HTERT RPE-1 (cell line): Measurements from ENCODE around the gene STK24.
"Not testable (repeated sequence)": the region's sequence is repeated elsewhere in the genome, so short reads cannot be mapped to it uniquely, and the experiment has no call there.

Experiments used
- in situ Hi-C: fragments of 300-500 bp; cut with MboI; formaldehyde crosslinking; loops from 4 replicates; pipeline ENCODE4 v1.14.3; 2020; ENCODE audit warnings: low sequenced_read_pairs

The STK24 gene

DNA sequence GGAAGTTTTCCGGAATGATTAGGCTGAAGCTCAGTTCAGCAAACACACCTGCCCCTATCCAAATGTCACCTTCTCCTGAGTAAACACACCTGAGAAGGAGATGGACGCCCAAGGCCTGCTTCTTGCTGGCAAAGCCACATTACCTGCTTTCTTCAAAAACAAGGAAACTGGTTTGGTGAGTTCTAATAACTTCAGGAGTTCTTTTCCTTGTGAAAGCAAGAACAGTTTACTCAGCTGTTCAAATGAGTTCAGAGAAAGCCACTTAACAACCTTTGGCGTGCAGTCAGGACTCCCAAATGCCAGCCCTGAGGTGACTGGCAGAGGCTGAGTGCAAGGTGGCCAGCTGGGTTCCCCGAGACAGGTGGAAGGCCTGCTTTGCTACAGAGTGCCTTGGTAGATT, 160.5 kb downstream of the STK24 start:
- in situ Hi-C loops = no loop called here

- in situ Hi-C loops = no loop called here
Measured at GRCh38 chr13:98415326-98416070, 161.4 kb downstream of the STK24 start.

DNA sequence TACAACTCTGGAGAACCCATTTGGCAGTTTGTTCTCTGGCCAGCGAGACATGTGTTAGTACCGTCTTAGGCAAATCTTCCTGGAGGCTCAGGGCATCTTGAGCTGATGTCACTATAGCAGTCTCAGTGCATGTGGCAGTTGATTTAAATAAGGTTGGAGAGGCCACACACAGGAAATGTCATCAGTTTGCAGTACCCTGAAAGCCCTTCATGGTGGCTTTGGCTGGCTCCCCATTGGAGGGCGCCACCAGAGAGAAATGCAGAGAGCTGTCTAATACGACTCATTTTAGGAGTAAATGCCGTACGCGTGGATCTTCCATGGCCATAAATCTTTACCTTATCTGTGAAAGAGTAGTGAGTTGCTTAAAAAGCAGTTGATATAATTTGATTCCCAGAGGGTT, 163.1 kb downstream of the STK24 start:
- in situ Hi-C loops = no loop called here

DNA sequence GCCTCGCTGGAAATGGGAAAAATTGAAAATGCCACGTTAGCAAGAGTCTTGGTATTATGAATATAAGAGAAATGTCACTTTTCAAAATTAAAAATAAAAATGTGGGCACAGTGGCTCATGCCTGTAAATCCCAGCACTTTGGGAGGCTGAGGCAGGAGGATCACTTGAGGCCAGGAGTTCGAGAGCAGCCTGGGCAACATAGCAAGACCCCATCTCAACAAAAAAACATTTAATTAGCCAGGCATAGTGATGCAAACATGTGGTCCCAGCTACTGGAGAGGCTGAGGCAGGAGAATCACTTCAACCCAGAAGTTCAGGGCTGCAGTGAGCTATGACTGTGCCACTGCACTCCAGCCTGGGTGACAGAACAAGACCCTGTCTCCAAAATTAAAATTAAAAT, 163.6 kb downstream of the STK24 start:
- in situ Hi-C loops = not testable (repeated sequence)

DNA sequence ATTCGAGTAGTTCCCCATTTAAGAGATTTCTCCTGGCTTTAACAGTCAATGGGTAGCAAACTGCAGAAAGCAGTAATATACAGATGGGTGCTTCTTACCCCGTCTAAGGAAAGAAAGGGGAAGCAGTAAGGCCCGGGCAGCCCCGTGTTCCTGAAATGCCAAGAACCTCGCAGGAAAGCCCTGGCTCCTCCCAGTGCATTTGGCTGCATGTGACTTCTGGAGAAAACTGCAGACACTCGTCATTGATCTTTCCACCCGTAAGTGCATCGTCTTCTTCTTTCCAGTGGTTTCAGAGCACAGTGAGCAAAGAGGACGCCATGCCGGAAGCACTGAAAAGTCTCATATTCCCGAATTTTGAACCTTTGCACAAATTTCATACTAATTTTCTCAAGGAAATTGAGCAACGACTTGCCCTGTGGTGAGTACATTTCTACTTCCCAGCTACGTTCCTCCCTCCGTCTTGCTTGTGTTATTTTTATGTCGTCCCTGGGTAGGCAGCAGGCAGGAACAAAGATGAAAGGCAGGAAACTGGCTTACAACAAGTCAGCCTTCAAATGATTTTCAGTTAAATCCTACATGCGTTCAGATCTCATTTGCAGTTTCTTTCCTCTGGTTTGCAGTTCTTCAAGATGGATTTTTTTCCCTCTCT, 165.2 kb downstream of the STK24 start:
- in situ Hi-C loops = no loop called here

DNA sequence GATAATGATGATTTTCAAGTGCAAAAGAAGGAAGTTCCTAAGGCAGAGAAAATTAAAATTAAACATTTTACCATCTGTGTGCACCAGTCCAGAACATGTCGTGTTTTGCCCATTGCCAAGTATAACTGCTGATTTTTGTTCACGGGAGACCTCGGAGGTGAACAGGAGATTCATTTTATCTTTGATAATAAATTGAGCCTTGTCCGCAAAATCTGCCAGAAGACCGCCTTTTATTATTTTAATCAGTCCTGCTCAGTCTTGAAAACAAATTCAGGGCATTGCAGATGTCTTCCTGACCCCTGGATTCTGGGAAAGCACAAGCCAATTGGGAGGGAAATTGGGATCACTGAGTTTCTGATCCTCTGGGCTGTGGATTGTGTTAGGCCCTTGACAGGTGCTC, 165.9 kb downstream of the STK24 start:
- in situ Hi-C loops = no loop called here

- in situ Hi-C loops = no loop called here
Measured at GRCh38 chr13:98410612-98411011, 166.3 kb downstream of the STK24 start.

GRCh38 chr13:98409281-98409680, 167.6 kb downstream of the STK24 start:
- in situ Hi-C loops = no loop called here

- in situ Hi-C loops = no loop called here
Measured at GRCh38 chr13:98407575-98407974, 169.3 kb downstream of the STK24 start.

GRCh38 chr13:98406971-98407370, 169.9 kb downstream of the STK24 start:
- in situ Hi-C loops = no loop called here

GRCh38 chr13:98406427-98406826, 170.5 kb downstream of the STK24 start:
- in situ Hi-C loops = no loop called here

- in situ Hi-C loops = no loop called here
Measured at GRCh38 chr13:98405690-98406344, 171.1 kb downstream of the STK24 start.

- in situ Hi-C loops = no loop called here
Measured at GRCh38 chr13:98405107-98405571, 171.8 kb downstream of the STK24 start.

DNA sequence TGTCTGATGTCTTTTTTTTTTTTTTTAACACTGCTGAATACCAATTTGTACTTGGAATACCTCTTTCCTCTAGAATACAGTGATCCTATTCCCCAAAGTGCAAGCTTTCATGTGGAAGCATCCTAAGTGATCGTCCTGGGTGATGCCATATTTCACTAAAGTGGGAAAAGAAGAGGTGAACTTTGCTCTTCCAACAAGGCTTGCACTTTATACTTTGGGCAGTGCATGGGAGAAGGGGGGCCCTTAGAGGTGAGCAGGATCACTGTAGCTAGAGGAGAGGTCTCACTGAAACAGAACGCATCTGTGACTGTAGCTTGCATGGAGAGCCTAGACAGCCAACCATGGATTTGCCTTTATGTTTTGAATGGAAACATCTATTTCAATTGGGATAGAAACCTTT, 173.8 kb downstream of the STK24 start:
- in situ Hi-C loops = no loop called here

- in situ Hi-C loops = no loop called here
Measured at GRCh38 chr13:98401934-98402333, 175.0 kb downstream of the STK24 start.

GRCh38 chr13:98399756-98400155, 177.2 kb downstream of the STK24 start:
- in situ Hi-C loops = no loop called here

DNA sequence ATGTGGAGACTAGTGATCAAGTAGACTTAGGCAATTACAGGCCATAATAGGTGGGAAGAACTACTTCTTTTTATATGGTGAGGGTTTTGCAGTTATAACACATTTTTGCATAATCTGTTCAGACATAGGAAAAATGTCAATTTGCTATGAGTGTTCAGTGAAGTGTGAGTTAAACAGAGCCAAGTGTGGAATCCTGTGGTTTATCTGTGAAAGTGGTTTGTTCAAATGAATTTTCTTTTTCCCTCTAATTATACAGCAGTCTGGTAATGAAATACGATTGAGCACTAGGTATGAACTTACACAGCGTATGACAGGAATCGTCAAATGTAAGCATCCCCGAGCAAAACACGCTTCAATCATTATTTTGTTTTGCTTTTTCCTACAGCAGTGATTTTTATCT, 178.3 kb downstream of the STK24 start:
- in situ Hi-C loops = no loop called here

- in situ Hi-C loops = no loop called here
Measured at GRCh38 chr13:98397861-98398260, 179.0 kb downstream of the STK24 start.

GRCh38 chr13:98397221-98397620, 179.7 kb downstream of the STK24 start:
- in situ Hi-C loops = no loop called here

DNA sequence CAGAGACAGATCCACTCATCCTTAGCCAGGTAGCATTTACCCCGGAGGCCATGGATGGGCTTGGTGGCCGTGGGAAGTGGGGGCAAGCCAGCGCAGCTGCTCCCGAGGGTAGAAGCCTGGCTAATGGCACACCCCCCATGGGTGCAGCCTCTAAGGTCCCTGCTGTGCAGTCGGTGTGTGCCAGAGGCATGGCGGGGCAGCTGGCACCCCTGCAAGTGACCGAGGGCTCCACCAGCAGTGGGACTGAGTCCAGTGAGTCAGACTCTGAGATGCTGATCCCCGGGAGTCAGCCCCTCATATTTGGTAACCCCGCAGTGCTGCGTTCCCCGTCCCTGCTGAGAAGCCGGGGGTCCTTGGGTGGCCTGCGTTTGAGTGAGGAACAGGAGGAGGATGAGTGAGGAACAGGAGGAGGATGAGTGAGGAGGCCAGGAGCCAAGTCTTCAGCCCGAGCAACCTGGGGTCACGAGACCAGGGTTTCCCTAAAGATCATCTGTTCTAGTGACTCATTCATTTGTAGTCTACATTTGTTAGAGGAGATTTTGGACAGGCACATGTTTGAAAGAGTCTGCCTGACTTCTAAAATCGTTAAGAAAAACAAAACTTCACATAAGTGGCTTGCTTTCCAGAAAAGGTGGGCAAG, 180.7 kb downstream of the STK24 start:
- in situ Hi-C loops = no loop called here
